ENCODE results near the gene GTF2H3.

The GTF2H3 gene

GRCh38 chr12:123670882-123671728, 37.5 kb downstream of the GTF2H3 start, which contains the start of gene TCTN2:
TCTN2 (plus strand) TSS chr12:123671113; CDS start chr12:123671241, 128 bp downstream.
- Histone ChIP-seq H3K9me3 (ENCODE audit: control insufficient read depth in 1 of 2, low read length in 2 of 2) (no peaks in the 10 kb centered on the region), H3K4me1 (ENCODE audit: control insufficient read depth in 1 of 2, insufficient read depth in 2 of 2, low read length in 2 of 2) (peaks cover 0 to 9% of the 10 kb centered on the region in 2 donors), H3K9ac (ENCODE audit: low read depth in 1 of 2, low read length in 2 of 2) (peak within 1 kb of the TSS; percentile 64 to 66), H3K27me3 (ENCODE audit: control insufficient read depth in 1 of 2, insufficient read depth in 2 of 2, low read length in 2 of 2) (no peaks in the 10 kb centered on the region), H3K36me3 (ENCODE audit: control insufficient read depth in 1 of 2, insufficient read depth in 2 of 2, low read length in 2 of 2) (peaks cover 0 to 4% of the 10 kb centered on the region in 2 donors), H3K27ac (ENCODE audit: low read depth, low read length) (no peak within 1 kb of the TSS), H3K4me3 (ENCODE audit: low read depth in 1 of 2, low read length in 2 of 2) (peak within 1 kb of the TSS; percentile 95 to 96)

- H3K4me1 ChIP-seq (ENCODE audit: control insufficient read depth in 1 of 2, insufficient read depth in 2 of 2, low read length in 2 of 2), result peaks cover 0 to 9% of the 10 kb centered on the region in 2 donors
- H3K4me3 ChIP-seq (ENCODE audit: low read depth in 1 of 2, low read length in 2 of 2), result peak overlapping the region; percentile 95 to 96
- no peak overlapping the region for H3K27ac ChIP-seq (ENCODE audit: low read depth, low read length)
- peaks cover 0 to 4% of the 10 kb centered on the region in 2 donors for H3K36me3 ChIP-seq (ENCODE audit: control insufficient read depth in 1 of 2, insufficient read depth in 2 of 2, low read length in 2 of 2)
- no peaks in the 10 kb centered on the region for H3K9me3 ChIP-seq (ENCODE audit: control insufficient read depth in 1 of 2, low read length in 2 of 2)
- no peaks in the 10 kb centered on the region for H3K27me3 ChIP-seq (ENCODE audit: control insufficient read depth in 1 of 2, insufficient read depth in 2 of 2, low read length in 2 of 2)
- H3K9ac ChIP-seq (ENCODE audit: low read depth in 1 of 2, low read length in 2 of 2), result no peak overlapping the region
Observed at GRCh38 chr12:123671876-123672275, 38.2 kb downstream of the GTF2H3 start.

DNA sequence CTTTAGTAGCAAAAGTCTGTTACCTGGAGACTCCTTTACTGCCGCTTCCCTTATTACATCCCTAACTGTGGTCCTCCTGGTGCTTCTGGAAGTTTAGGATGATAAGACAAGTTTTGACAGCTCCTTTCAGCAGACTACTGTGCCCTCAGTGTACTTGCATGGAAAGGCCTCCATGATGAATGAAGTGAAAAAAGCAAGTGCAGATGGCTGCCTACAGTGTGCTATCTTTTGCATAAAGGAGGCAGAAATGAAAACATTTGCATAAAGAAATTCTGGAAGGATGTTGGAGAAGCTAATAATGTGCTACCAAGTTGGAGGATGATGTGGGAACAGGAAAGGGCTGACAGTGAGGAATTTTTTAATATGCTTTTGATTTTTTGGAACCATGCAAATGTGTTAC, 41.8 kb downstream of the GTF2H3 start:
- Histone ChIP-seq H3K27me3 (ENCODE audit: control insufficient read depth in 1 of 2, insufficient read depth in 2 of 2, low read length in 2 of 2) (no peaks in the 10 kb centered on the region), H3K9ac (ENCODE audit: low read depth in 1 of 2, low read length in 2 of 2) (no peak overlapping the region), H3K36me3 (ENCODE audit: control insufficient read depth in 1 of 2, insufficient read depth in 2 of 2, low read length in 2 of 2) (peaks cover 0 to 4% of the 10 kb centered on the region in 2 donors), H3K4me1 (ENCODE audit: control insufficient read depth in 1 of 2, insufficient read depth in 2 of 2, low read length in 2 of 2) (peaks cover 0 to 9% of the 10 kb centered on the region in 2 donors), H3K4me3 (ENCODE audit: low read depth in 1 of 2, low read length in 2 of 2) (no peak overlapping the region), H3K9me3 (ENCODE audit: control insufficient read depth in 1 of 2, low read length in 2 of 2) (no peaks in the 10 kb centered on the region), H3K27ac (ENCODE audit: low read depth, low read length) (no peak overlapping the region)

DNA sequence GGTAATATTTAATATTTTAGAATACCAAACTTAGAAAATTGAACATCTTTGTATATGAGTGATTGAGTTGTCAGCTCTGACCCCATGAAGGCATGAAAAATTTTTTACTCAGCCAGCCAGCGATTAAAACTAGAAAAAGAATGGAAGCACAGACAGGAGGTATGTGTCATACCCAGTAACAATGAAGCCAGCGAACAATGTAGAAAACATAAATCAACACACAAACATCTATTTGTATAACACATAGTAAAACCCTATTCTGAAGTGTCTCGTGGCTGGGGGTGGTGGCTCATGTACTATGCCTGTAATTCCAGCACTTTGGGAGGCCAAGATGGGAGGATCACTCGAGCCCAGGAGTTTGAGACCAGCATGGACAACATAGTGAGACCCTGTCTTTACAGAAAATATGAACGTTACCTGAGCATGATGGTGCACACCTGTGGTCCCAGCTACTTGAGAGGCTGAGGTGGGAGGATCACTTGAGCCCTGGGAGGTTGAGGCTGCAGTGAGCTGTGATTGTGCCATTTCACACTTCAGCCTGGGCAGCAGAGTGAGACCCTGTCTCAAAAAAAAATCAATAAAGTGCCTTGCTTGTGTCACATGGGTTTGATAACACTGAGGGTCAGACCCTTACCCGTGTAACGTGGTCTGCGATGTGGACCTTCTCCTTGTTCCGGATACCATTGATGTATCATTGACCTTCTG, 43.1 kb downstream of the GTF2H3 start:
- Histone ChIP-seq H3K36me3 (ENCODE audit: control insufficient read depth in 1 of 2, insufficient read depth in 2 of 2, low read length in 2 of 2) (peaks cover 0 to 4% of the 10 kb centered on the region in 2 donors), H3K9me3 (ENCODE audit: control insufficient read depth in 1 of 2, low read length in 2 of 2) (no peaks in the 10 kb centered on the region), H3K4me3 (ENCODE audit: low read depth in 1 of 2, low read length in 2 of 2) (no peak overlapping the region), H3K4me1 (ENCODE audit: control insufficient read depth in 1 of 2, insufficient read depth in 2 of 2, low read length in 2 of 2) (peaks cover 0 to 2% of the 10 kb centered on the region in 2 donors), H3K27ac (ENCODE audit: low read depth, low read length) (no peak overlapping the region), H3K9ac (ENCODE audit: low read depth in 1 of 2, low read length in 2 of 2) (no peak overlapping the region), H3K27me3 (ENCODE audit: control insufficient read depth in 1 of 2, insufficient read depth in 2 of 2, low read length in 2 of 2) (no peaks in the 10 kb centered on the region)

DNA sequence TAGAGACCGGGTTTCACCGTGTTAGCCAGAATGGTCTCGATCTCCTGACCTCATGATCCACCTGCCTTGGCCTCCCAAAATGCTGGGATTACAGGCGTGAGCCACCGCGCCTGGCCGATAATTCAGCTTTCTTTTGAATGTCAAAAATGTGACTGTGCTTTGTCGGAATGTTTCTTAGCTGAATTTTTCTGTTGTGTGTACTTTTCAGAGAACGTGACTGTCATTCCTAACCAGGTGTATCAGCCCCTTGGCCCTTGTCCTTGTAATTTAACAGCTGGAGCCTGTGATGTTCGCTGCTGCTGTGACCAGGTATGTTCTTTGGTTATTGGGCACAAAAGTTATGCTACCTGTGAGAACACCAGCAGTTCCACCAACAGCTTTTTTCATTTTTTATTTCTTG, 45.4 kb downstream of the GTF2H3 start:
- Histone ChIP-seq H3K4me3 (ENCODE audit: low read depth in 1 of 2, low read length in 2 of 2) (no peak overlapping the region), H3K9me3 (ENCODE audit: control insufficient read depth in 1 of 2, low read length in 2 of 2) (no peaks in the 10 kb centered on the region), H3K27ac (ENCODE audit: low read depth, low read length) (no peak overlapping the region), H3K9ac (ENCODE audit: low read depth in 1 of 2, low read length in 2 of 2) (no peak overlapping the region), H3K4me1 (ENCODE audit: control insufficient read depth in 1 of 2, insufficient read depth in 2 of 2, low read length in 2 of 2) (no peaks in the 10 kb centered on the region), H3K27me3 (ENCODE audit: control insufficient read depth in 1 of 2, insufficient read depth in 2 of 2, low read length in 2 of 2) (no peaks in the 10 kb centered on the region), H3K36me3 (ENCODE audit: control insufficient read depth in 1 of 2, insufficient read depth in 2 of 2, low read length in 2 of 2) (peaks cover 0 to 4% of the 10 kb centered on the region in 2 donors)

- no peaks in the 10 kb centered on the region for H3K27me3 ChIP-seq (ENCODE audit: control insufficient read depth in 1 of 2, insufficient read depth in 2 of 2, low read length in 2 of 2)
- H3K27ac ChIP-seq (ENCODE audit: low read depth, low read length), result no peak overlapping the region
- H3K4me3 ChIP-seq (ENCODE audit: low read depth in 1 of 2, low read length in 2 of 2), result no peak overlapping the region
- no peaks in the 10 kb centered on the region for H3K4me1 ChIP-seq (ENCODE audit: control insufficient read depth in 1 of 2, insufficient read depth in 2 of 2, low read length in 2 of 2)
- H3K9ac ChIP-seq (ENCODE audit: low read depth in 1 of 2, low read length in 2 of 2), result no peak overlapping the region
- H3K36me3 ChIP-seq (ENCODE audit: control insufficient read depth in 1 of 2, insufficient read depth in 2 of 2, low read length in 2 of 2), result no peaks in the 10 kb centered on the region
- H3K9me3 ChIP-seq (ENCODE audit: control insufficient read depth in 1 of 2, low read length in 2 of 2), result no peaks in the 10 kb centered on the region
Observed at GRCh38 chr12:123681605-123682004, 48.0 kb downstream of the GTF2H3 start.

DNA sequence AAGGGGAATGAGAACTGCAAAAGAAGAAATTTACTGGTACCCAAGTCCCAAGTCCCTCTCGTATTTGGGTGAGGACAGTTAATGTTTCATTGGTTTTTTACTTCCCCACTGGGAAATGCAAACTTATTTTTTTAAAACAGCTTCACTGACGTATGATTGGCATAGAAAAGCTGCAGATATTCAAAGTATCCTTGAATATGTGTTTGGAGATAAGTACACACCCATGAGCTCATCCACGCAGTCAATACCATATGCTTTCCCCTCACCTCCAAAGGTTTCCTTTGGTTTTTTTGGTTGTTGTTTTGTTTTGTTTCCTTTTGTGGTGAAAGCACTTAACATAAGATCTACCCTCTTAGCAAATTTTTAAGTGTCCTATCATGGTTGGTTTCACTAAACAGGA, 50.3 kb downstream of the GTF2H3 start:
- Histone ChIP-seq H3K4me3 (ENCODE audit: low read depth in 1 of 2, low read length in 2 of 2) (no peak overlapping the region), H3K27ac (ENCODE audit: low read depth, low read length) (no peak overlapping the region), H3K9ac (ENCODE audit: low read depth in 1 of 2, low read length in 2 of 2) (no peak overlapping the region), H3K9me3 (ENCODE audit: control insufficient read depth in 1 of 2, low read length in 2 of 2) (no peaks in the 10 kb centered on the region), H3K4me1 (ENCODE audit: control insufficient read depth in 1 of 2, insufficient read depth in 2 of 2, low read length in 2 of 2) (no peaks in the 10 kb centered on the region), H3K27me3 (ENCODE audit: control insufficient read depth in 1 of 2, insufficient read depth in 2 of 2, low read length in 2 of 2) (no peaks in the 10 kb centered on the region), H3K36me3 (ENCODE audit: control insufficient read depth in 1 of 2, insufficient read depth in 2 of 2, low read length in 2 of 2) (no peaks in the 10 kb centered on the region)

DNA sequence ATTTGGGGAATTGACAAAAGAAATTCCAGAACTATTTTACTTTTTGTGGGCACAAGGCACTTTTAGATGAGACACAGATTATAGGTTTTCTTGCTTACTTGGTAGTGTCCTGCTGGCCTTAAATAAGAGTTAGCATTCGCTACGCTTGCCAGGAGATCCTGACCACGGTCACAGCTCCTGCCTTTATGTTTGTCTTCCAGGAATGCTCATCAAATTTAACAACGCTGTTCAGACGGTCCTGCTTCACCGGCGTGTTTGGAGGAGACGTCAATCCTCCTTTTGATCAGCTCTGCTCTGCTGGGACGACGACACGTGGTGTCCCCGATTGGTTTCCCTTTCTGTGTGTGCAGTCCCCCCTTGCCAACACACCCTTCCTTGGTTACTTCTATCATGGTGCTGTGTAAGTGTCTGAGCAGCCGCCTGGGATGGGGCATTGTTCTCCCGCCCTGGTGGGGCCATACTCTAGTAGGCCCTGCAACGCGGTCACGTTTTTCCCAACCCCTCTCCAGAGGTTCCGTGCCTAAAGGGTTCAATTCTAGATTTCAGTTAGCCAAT, 53.1 kb downstream of the GTF2H3 start:
- Histone ChIP-seq H3K36me3 (ENCODE audit: control insufficient read depth in 1 of 2, insufficient read depth in 2 of 2, low read length in 2 of 2) (peaks cover 0 to 5% of the 10 kb centered on the region in 2 donors), H3K4me3 (ENCODE audit: low read depth in 1 of 2, low read length in 2 of 2) (no peak overlapping the region), H3K9me3 (ENCODE audit: control insufficient read depth in 1 of 2, low read length in 2 of 2) (no peaks in the 10 kb centered on the region), H3K4me1 (ENCODE audit: control insufficient read depth in 1 of 2, insufficient read depth in 2 of 2, low read length in 2 of 2) (no peaks in the 10 kb centered on the region), H3K9ac (ENCODE audit: low read depth in 1 of 2, low read length in 2 of 2) (no peak overlapping the region), H3K27me3 (ENCODE audit: control insufficient read depth in 1 of 2, insufficient read depth in 2 of 2, low read length in 2 of 2) (no peaks in the 10 kb centered on the region), H3K27ac (ENCODE audit: low read depth, low read length) (no peak overlapping the region)

- Histone ChIP-seq H3K36me3 (ENCODE audit: control insufficient read depth in 1 of 2, insufficient read depth in 2 of 2, low read length in 2 of 2) (peaks cover 0 to 5% of the 10 kb centered on the region in 2 donors), H3K9ac (ENCODE audit: low read depth in 1 of 2, low read length in 2 of 2) (no peak overlapping the region), H3K9me3 (ENCODE audit: control insufficient read depth in 1 of 2, low read length in 2 of 2) (no peaks in the 10 kb centered on the region), H3K27ac (ENCODE audit: low read depth, low read length) (no peak overlapping the region), H3K27me3 (ENCODE audit: control insufficient read depth in 1 of 2, insufficient read depth in 2 of 2, low read length in 2 of 2) (no peaks in the 10 kb centered on the region), H3K4me3 (ENCODE audit: low read depth in 1 of 2, low read length in 2 of 2) (no peak overlapping the region), H3K4me1 (ENCODE audit: control insufficient read depth in 1 of 2, insufficient read depth in 2 of 2, low read length in 2 of 2) (no peaks in the 10 kb centered on the region)
Observed at GRCh38 chr12:123690191-123690840, 56.7 kb downstream of the GTF2H3 start.
